HG03108 (cell line): ENCODE data around the gene RPS15.

Experiments
- ATAC-seq: cut with Tn5 transposase; IDR thresholded peaks from one replicate; pipeline ENCODE4 v1.9.1; 2021; ENCODE audit warnings: moderate library complexity; ENCODE audit not compliant: unreplicated experiment

The RPS15 gene

GRCh38 chr19:1438035-1438932, at the start of gene RPS15:
Gene RPS15 (plus strand): TSS chr19:1438396. CDS start chr19:1438426, 30 bp downstream.
- ATAC-seq: peak; percentile 79

GRCh38 chr19:1388637-1389026, 49.6 kb upstream of the RPS15 start:
- ATAC-seq: no peak

GRCh38 chr19:1389033-1389940, 48.9 kb upstream of the RPS15 start:
- no peak for ATAC-seq

GRCh38 chr19:1390890-1391423, 47.2 kb upstream of the RPS15 start:
- no peak for ATAC-seq

- ATAC-seq: no peak
Measured at GRCh38 chr19:1392407-1392806, 45.8 kb upstream of the RPS15 start.

- no peak for ATAC-seq
Measured at GRCh38 chr19:1392939-1393530, 45.2 kb upstream of the RPS15 start.

GRCh38 chr19:1393841-1394240, 44.4 kb upstream of the RPS15 start:
- ATAC-seq: no peak

GRCh38 chr19:1394252-1395193, 43.7 kb upstream of the RPS15 start:
- ATAC-seq: no peak

GRCh38 chr19:1395194-1396018, 42.8 kb upstream of the RPS15 start:
- no peak for ATAC-seq

GRCh38 chr19:1396019-1396767, 42.0 kb upstream of the RPS15 start:
- no peak for ATAC-seq

GRCh38 chr19:1396768-1397679, 41.2 kb upstream of the RPS15 start:
- ATAC-seq: no peak

- ATAC-seq: no peak
Measured at GRCh38 chr19:1397838-1398237, 40.4 kb upstream of the RPS15 start.

GRCh38 chr19:1399079-1399478, 39.1 kb upstream of the RPS15 start:
- no peak for ATAC-seq

- ATAC-seq: no peak
Measured at GRCh38 chr19:1399745-1400144, 38.5 kb upstream of the RPS15 start.

- no peak for ATAC-seq
Measured at GRCh38 chr19:1400281-1401137, 37.7 kb upstream of the RPS15 start.

- ATAC-seq: no peak
Measured at GRCh38 chr19:1401138-1401888, 36.9 kb upstream of the RPS15 start, which contains the start of gene GAMT. Gene GAMT (minus strand): TSS chr19:1401542. CDS start chr19:1401476, 66 bp downstream.
